H1 (cell line): ENCODE measurements around the gene WDR74. TPM values are rescaled to one million over a fixed set of nuclear protein-coding genes. Genes with fewer than 3 reads are reported as not detected.
A peak's percentile ranks its signal among the peaks of the same experiment; 100 is the strongest.

ENCODE experiments used
- CTCF ChIA-PET: fragments of 300-600 bp; sonication (Branson Sonifier 250); formaldehyde crosslinking; loops from one replicate; lab custom pipeline; 2021; ENCODE audit not compliant: partially characterized antibody; lab: Charles Lee
- POLR2A ChIA-PET: fragments of 300-600 bp; sonication (Branson Sonifier 250); formaldehyde crosslinking; loops from one replicate; lab custom pipeline; 2021; ENCODE audit warnings: inconsistent platforms; ENCODE audit not compliant: partially characterized antibody; lab: Charles Lee
- DNase-seq, 2 experiments: peaks; one replicate each; pipeline versions ENCODE4 v3.0.0 to v3.0.0-alpha.2; 2010 to 2022; ENCODE audit warnings: low spot score in 2 of 2, low read depth in 1 of 2, mixed read lengths in 1 of 2
- FAIRE-seq: peaks from 2 replicates; lab custom pipeline; 2011; peaks lifted over from hg19 to GRCh38; lab: Jason Lieb, UNC
- H2AFZ ChIP-seq: 2 replicates; pipeline ENCODE4 v1.8.1; 2012; ENCODE audit warnings: low read length, inconsistent platforms
- H2AK5ac ChIP-seq: 2 replicates; pipeline ENCODE4 v1.6.1; 2013; ENCODE audit warnings: low read depth, low read length
- H2BK120ac ChIP-seq: replicated peaks from 2 replicates; pipeline ENCODE3; 2013; ENCODE audit warnings: low read depth, low read length, inconsistent platforms
- H2BK12ac ChIP-seq: 2 replicates; pipeline ENCODE4 v1.6.1; 2013; ENCODE audit warnings: low read depth, low read length
- H2BK15ac ChIP-seq: 2 replicates; pipeline ENCODE4 v1.6.1; 2013; ENCODE audit warnings: low read length
- H2BK20ac ChIP-seq: 2 replicates; pipeline ENCODE4 v1.6.1; 2013; ENCODE audit warnings: low read length
- H2BK5ac ChIP-seq: 2 replicates; pipeline ENCODE4 v1.6.1; 2013; ENCODE audit warnings: low read depth, low read length
- H3K14ac ChIP-seq: 2 replicates; pipeline ENCODE4 v1.6.1; 2013; ENCODE audit warnings: inconsistent platforms; ENCODE audit not compliant: insufficient read length
- H3K18ac ChIP-seq: 2 replicates; pipeline ENCODE4 v1.6.1; 2013; ENCODE audit warnings: low read length; ENCODE audit errors: extremely low read depth
- H3K23ac ChIP-seq: 2 replicates; pipeline ENCODE4 v1.6.1; 2013; ENCODE audit warnings: inconsistent platforms; ENCODE audit not compliant: insufficient read length
- H3K23me2 ChIP-seq: 2 replicates; pipeline ENCODE4 v1.6.1; 2013; ENCODE audit warnings: low read depth, low read length
- H3K27ac ChIP-seq: 2 replicates; pipeline ENCODE4 v1.6.1; 2011; ENCODE audit warnings: low read depth, low read length, inconsistent platforms
- H3K27me3 ChIP-seq, 4 experiments: replicated peaks in 1 of 4; 1 replicate in 1 of 4; 2 replicates in 3 of 4; pipeline versions ENCODE4 v1.6.1 to v1.8.1; 2011 to 2013; ENCODE audit warnings: low read length in 3 of 4, mild to moderate bottlenecking in 3 of 4, inconsistent platforms in 2 of 4, mixed read lengths in 2 of 4, moderate library complexity in 1 of 4; ENCODE audit not compliant: control insufficient read depth in 3 of 4, insufficient read depth in 3 of 4; ENCODE audit errors: extremely low read depth in 1 of 4
- H3K36me3 ChIP-seq, 4 experiments: 2 replicates each; pipeline versions ENCODE4 v1.6.1 to v1.8.1; 2011 to 2013; ENCODE audit warnings: mild to moderate bottlenecking in 4 of 4, low read length in 3 of 4, moderate library complexity in 2 of 4, control low read depth in 1 of 4, inconsistent platforms in 1 of 4; ENCODE audit not compliant: insufficient read depth in 4 of 4, control insufficient read depth in 2 of 4
- H3K4ac ChIP-seq: replicated peaks from 2 replicates; pipeline ENCODE3; 2013; ENCODE audit warnings: low read length, low read depth, mixed read lengths, inconsistent platforms; ENCODE audit not compliant: insufficient read length
- H3K4me1 ChIP-seq, 4 experiments: replicated peaks in 1 of 4; 1 replicate in 1 of 4; 2 replicates in 3 of 4; pipeline versions ENCODE4 v1.6.1 to v1.8.1; 2011 to 2013; ENCODE audit warnings: low read length in 3 of 4, inconsistent platforms in 2 of 4, mixed read lengths in 1 of 4; ENCODE audit not compliant: insufficient read depth in 4 of 4, control insufficient read depth in 3 of 4
- H3K4me2 ChIP-seq, 2 experiments: 2 replicates each; pipeline versions ENCODE4 v1.6.1 to v1.8.1; 2011 to 2013; ENCODE audit warnings: low read depth in 2 of 2, low read length in 2 of 2, control low read depth in 1 of 2, inconsistent platforms in 1 of 2, mild to moderate bottlenecking in 1 of 2; ENCODE audit not compliant: insufficient read depth in 1 of 2
- H3K4me3 ChIP-seq, 4 experiments: fragments of 200-600, 300-600 bp in 1 of 4; sonication (generic), shearing (Covaris generic), sonication (Bioruptor Twin) in 1 of 4; 2 replicates each; pipeline versions ENCODE4 v1.5.1 to v1.8.1; 2011 to 2016; ENCODE audit warnings: low read length in 4 of 4, low read depth in 3 of 4, control low read depth in 2 of 4, inconsistent platforms in 2 of 4, mild to moderate bottlenecking in 2 of 4, mixed read lengths in 1 of 4, moderate library complexity in 1 of 4; ENCODE audit not compliant: insufficient read depth in 2 of 4; ENCODE audit errors: extremely low read depth in 1 of 4
- H3K56ac ChIP-seq: replicated peaks from 2 replicates; pipeline ENCODE3; 2013; ENCODE audit warnings: low read depth, mild to moderate bottlenecking, mixed read lengths, low read length, inconsistent platforms; ENCODE audit not compliant: insufficient read length
- H3K79me1 ChIP-seq: 2 replicates; pipeline ENCODE4 v1.6.1; 2013; ENCODE audit warnings: low read depth, low read length, control low read depth
- H3K79me2 ChIP-seq, 2 experiments: 2 replicates each; pipeline versions ENCODE4 v1.6.1 to v1.8.1; 2012 to 2013; ENCODE audit warnings: low read length in 2 of 2, mild to moderate bottlenecking in 2 of 2, inconsistent platforms in 1 of 2; ENCODE audit not compliant: insufficient read depth in 2 of 2, control insufficient read depth in 1 of 2
- H3K9ac ChIP-seq, 4 experiments: replicated peaks in 1 of 4; 1 replicate in 1 of 4; 2 replicates in 3 of 4; pipeline versions ENCODE4 v1.6.1 to v1.8.1; 2011 to 2013; ENCODE audit warnings: low read depth in 3 of 4, low read length in 3 of 4, control low read depth in 2 of 4, mild to moderate bottlenecking in 2 of 4, moderate library complexity in 2 of 4, inconsistent platforms in 1 of 4; ENCODE audit errors: extremely low read depth in 1 of 4
- H3K9me3 ChIP-seq, 2 experiments: 2 replicates each; pipeline versions ENCODE4 v1.6.1 to v1.8.1; 2012 to 2013; ENCODE audit warnings: mild to moderate bottlenecking in 2 of 2, moderate library complexity in 2 of 2, control low read depth in 1 of 2, inconsistent platforms in 1 of 2, low read depth in 1 of 2, low read length in 1 of 2, mixed read lengths in 1 of 2; ENCODE audit not compliant: insufficient read depth in 2 of 2
- H4K20me1 ChIP-seq, 2 experiments: replicated peaks in 1 of 2; 2 replicates each; pipeline versions ENCODE3 to v1.8.1; 2011 to 2013; ENCODE audit warnings: inconsistent platforms in 2 of 2, low read length in 2 of 2, mild to moderate bottlenecking in 1 of 2; ENCODE audit not compliant: insufficient read depth in 2 of 2, control insufficient read depth in 1 of 2
- H4K5ac ChIP-seq: 2 replicates; pipeline ENCODE4 v1.6.1; 2013; ENCODE audit warnings: low read length, low read depth, mixed read lengths, inconsistent platforms; ENCODE audit not compliant: insufficient read length
- H4K8ac ChIP-seq: 2 replicates; pipeline ENCODE4 v1.8.0; 2013; ENCODE audit warnings: mild to moderate bottlenecking, moderate library complexity, low read length, inconsistent platforms; ENCODE audit not compliant: insufficient read depth; ENCODE audit errors: extremely low read depth
- H4K91ac ChIP-seq: replicated peaks from 2 replicates; pipeline ENCODE3; 2013; ENCODE audit warnings: low read length, mixed read lengths, inconsistent platforms; ENCODE audit not compliant: insufficient read length
- ASH2L ChIP-seq: fragments of 200-600, 300-600 bp; sonication (generic); IDR thresholded peaks from one replicate; pipeline ENCODE4 v1.7.1; 2017; ENCODE audit warnings: low read length
- CREB1 ChIP-seq: IDR thresholded peaks from 2 replicates; pipeline ENCODE4 v1.6.1; 2012; ENCODE audit warnings: inconsistent platforms
- E2F6 ChIP-seq: IDR thresholded peaks from 2 replicates; pipeline ENCODE4 v1.6.1; 2012; ENCODE audit warnings: inconsistent platforms
- PHF8 ChIP-seq: fragments of 200-600 bp; sonication (generic); conservative IDR thresholded peaks from 2 replicates; pipeline ENCODE4 v1.7.1; 2012; ENCODE audit warnings: low read depth, mild to moderate bottlenecking, inconsistent platforms, low read length, moderate library complexity
- POLR2AphosphoS5 ChIP-seq: IDR thresholded peaks from 2 replicates; pipeline ENCODE4 v1.6.1; 2011; ENCODE audit warnings: low read depth, low read length
- POU5F1 ChIP-seq: IDR thresholded peaks from 2 replicates; pipeline ENCODE4 v1.6.1; 2011; ENCODE audit warnings: low read depth, mild to moderate bottlenecking, low read length, moderate library complexity
- SAP30 ChIP-seq: fragments of 300-600 bp; sonication (generic); IDR thresholded peaks from 2 replicates; pipeline ENCODE4 v1.7.1; 2012; ENCODE audit warnings: low read length, moderate library complexity, mild to moderate bottlenecking, inconsistent platforms; ENCODE audit not compliant: insufficient read depth, insufficient replicate concordance
- SIRT6 ChIP-seq: IDR thresholded peaks from one replicate; pipeline ENCODE4 v1.7.1; 2012; ENCODE audit warnings: low read length, inconsistent platforms
- SP1 ChIP-seq: IDR thresholded peaks from 2 replicates; pipeline ENCODE4 v1.6.1; 2011; ENCODE audit warnings: low read depth, low read length
- SP2 ChIP-seq: IDR thresholded peaks from 2 replicates; pipeline ENCODE4 v1.6.1; 2012; ENCODE audit warnings: mild to moderate bottlenecking, low read length, inconsistent platforms
- TEAD4 ChIP-seq: IDR thresholded peaks from 2 replicates; pipeline ENCODE4 v1.6.1; 2012; ENCODE audit warnings: low read depth, low read length, inconsistent platforms, mixed read lengths
- YY1 ChIP-seq: IDR thresholded peaks from 2 replicates; pipeline ENCODE4 v1.6.1; 2011; ENCODE audit warnings: low read depth, mild to moderate bottlenecking, low read length
- WGBS, 2 experiments: shearing (Covaris generic) in 1 of 2; methylation state at CpG; one replicate each; pipeline versions ENCODE4 v1.1.6 to v1.1.7; 2013 to 2015; ENCODE audit warnings: low lambda C conversion rate in 2 of 2, mixed read lengths in 2 of 2, inconsistent platforms in 1 of 2, low coverage in 1 of 2, missing lambda C conversion rate in 1 of 2; ENCODE audit not compliant: insufficient replicate concordance in 2 of 2, insufficient coverage in 1 of 2, insufficient read length in 1 of 2; ENCODE audit errors: extremely low coverage in 1 of 2, missing lambda C conversion rate in 1 of 2; 5-methylcytosine and 5-hydroxymethylcytosine counted together
- polyA plus RNA-seq, 7 experiments: library from polyadenylated mRNA; depleted of rRNA in 3 of 7; stranded (reverse) in 5 of 7; unstranded in 2 of 7; fragments of >200 nt in 5 of 7; fragments of 200-250 nt in 2 of 7; gene quantifications; 1 replicate in 5 of 7; 2 replicates in 1 of 7; 4 replicates in 1 of 7; pipeline versions ENCODE4 v1.2.1 to v1.2.3, GENCODE V29; 2011 to 2013; ENCODE audit warnings: missing spikeins in 2 of 7, mixed read lengths in 2 of 7
- total RNA-seq: library from RNA; stranded (reverse); fragmentation: NEBNext Ultra II Directional; extraction: Animal tissue kit (Norgen Biotek cat#: 25700); gene quantifications from 2 replicates; pipeline ENCODE4 v1.2.1, GENCODE V29; 2021

The WDR74 gene
- total and polyA plus RNA-seq, 2 of the 8 experiments (the other 6 are each of a cell fraction or from before 2014, with no cell fraction given): 93.6 to 97.0 TPM

- WGBS, 2 experiments: 6% methylated on average over 28 of the region's 30 CpGs; no CpG with 5 or more reads in 1 of the 2 experiments
- CTCF ChIA-PET: interaction anchor here (0.7 to 1.4 kb wide), 2 partner anchors 9 to 31 kb away, joined by 3 read pairs; no protein-coding TSS in a partner anchor
- Histone ChIP-seq H3K4me1 (peaks cover 0 to 5% (median 1%) of the 10 kb centered on the region in 4 experiments; a peak in 2 of 7 replicates), H2BK12ac (peak overlapping the region; percentile 82), H3K23me2 (peaks cover 20% of the 10 kb centered on the region), H2AK5ac (no peak overlapping the region), H3K79me2 (peaks cover 0 to 20% of the 10 kb centered on the region in 2 experiments; a peak in 2 of 4 replicates), H2AFZ (no peak overlapping the region), H3K9me3 (no peaks in the 10 kb centered on the region), H3K27ac (peak overlapping the region; percentile 95), H2BK120ac (peak overlapping the region; percentile 6), H2BK15ac (no peak overlapping the region; the same call in 1 of the 2 replicates), H3K36me3 (peaks cover 0 to 6% (median 0%) of the 10 kb centered on the region in 4 experiments; a peak in 3 of 8 replicates), H3K9ac (peak overlapping the region; percentile 9 to 88 (median 60)), H3K56ac (peak overlapping the region; percentile 92), H4K5ac (peak overlapping the region; percentile 70), H4K91ac (peak overlapping the region; percentile 38), H3K14ac (no peak overlapping the region), H3K4me2 (peak overlapping the region; percentile 77 to 99), H3K79me1 (peaks cover 3% of the 10 kb centered on the region; the same call in 1 of the 2 replicates), H4K20me1 (peaks cover 0 to 2% of the 10 kb centered on the region in 2 experiments), H3K23ac (no peak overlapping the region), H3K4ac (peak overlapping the region; percentile 58), H2BK5ac (peak overlapping the region; percentile 90), H3K27me3 (no peaks in the 10 kb centered on the region), H3K4me3 (peak overlapping the region; percentile 40 to 69 (median 52)), H3K18ac (peak overlapping the region; percentile 86), H2BK20ac (0 out of 2 replicates have a peak overlapping the region, but pooled peaks have one; percentile 15), H4K8ac (peak overlapping the region; percentile 87; the same call in 1 of the 2 replicates)
- POLR2A ChIA-PET: interaction anchor here (1.0 to 20.0 kb wide), 19 partner anchors 10 to 251 kb away, joined by 3 to 2104 read pairs (median 25); partner anchors contain the start of genes BSCL2, C11orf98, CSKMT and GNG3
- FAIRE-seq: no peak
- DNase-seq: peak in 1 of 2 experiments; percentile 88
- TF ChIP-seq ASH2L (peak; percentile 67), SIRT6 (no peak), E2F6 (peak; percentile 30), YY1 (peak; percentile 70; the same call in 1 of the 2 replicates), POLR2AphosphoS5 (peak; percentile 60; the same call in 1 of the 2 replicates), SP2 (no peak), SAP30 (no peak), POU5F1 (no peak), CREB1 (no peak), TEAD4 (0 out of 2 replicates have a peak, but pooled peaks have one; percentile 13), SP1 (no peak), PHF8 (peak; percentile 60; the same call in 1 of the 2 replicates)
Measured at GRCh38 chr11:62842171-62842741, 2.9 kb upstream of the WDR74 start.
